ENCODE results near the gene KRT86.

Gene KRT86

GRCh38 chr12:52246720-52247621 is 27.5 kb upstream of the KRT86 start:
- no peaks in the 10 kb centered on the region for H3K9me3 Mint-ChIP-seq
- H3K4me3 Mint-ChIP-seq: no peak overlapping the region
- no peaks in the 10 kb centered on the region for H3K36me3 Mint-ChIP-seq (ENCODE audit: low read depth)
- H3K4me1 Mint-ChIP-seq: peaks cover 48% of the 10 kb centered on the region
- TF ChIP-seq CTCF (IDR thresholded peaks at IDR 0.05; ENCODE audit: unreplicated experiment in 3 of 3): no peak
- H3K27ac Mint-ChIP-seq: peak overlapping the region; percentile 4 to 59 (median 45)
- peaks cover 71% of the 10 kb centered on the region for H3K27me3 Mint-ChIP-seq (ENCODE audit: low read depth)

GRCh38 chr12:52247622-52248540 is 26.6 kb upstream of the KRT86 start:
- Mint-ChIP-seq H3K27me3 (ENCODE audit: low read depth) (peaks cover 78% of the 10 kb centered on the region), H3K9me3 (no peaks in the 10 kb centered on the region), H3K36me3 (ENCODE audit: low read depth) (no peaks in the 10 kb centered on the region), H3K4me3 (no peak overlapping the region), H3K27ac (peak overlapping the region; percentile 4 to 59 (median 45)), H3K4me1 (peaks cover 48% of the 10 kb centered on the region)
- no peak for TF ChIP-seq CTCF (IDR thresholded peaks at IDR 0.05; ENCODE audit: unreplicated experiment in 3 of 3)

- TF ChIP-seq CTCF (IDR thresholded peaks at IDR 0.05; ENCODE audit: unreplicated experiment in 3 of 3): no peak
- H3K4me3 Mint-ChIP-seq: no peak overlapping the region
- no peaks in the 10 kb centered on the region for H3K36me3 Mint-ChIP-seq (ENCODE audit: low read depth)
- H3K9me3 Mint-ChIP-seq: no peaks in the 10 kb centered on the region
- H3K27me3 Mint-ChIP-seq (ENCODE audit: low read depth): peaks cover 86% of the 10 kb centered on the region
- H3K4me1 Mint-ChIP-seq: peaks cover 42% of the 10 kb centered on the region
- H3K27ac Mint-ChIP-seq: no peak overlapping the region
Measured at GRCh38 chr12:52248541-52249461, 25.6 kb upstream of the KRT86 start.

- TF ChIP-seq CTCF (IDR thresholded peaks at IDR 0.05; ENCODE audit: unreplicated experiment in 3 of 3): no peak
- H3K36me3 Mint-ChIP-seq (ENCODE audit: low read depth): no peaks in the 10 kb centered on the region
- no peaks in the 10 kb centered on the region for H3K9me3 Mint-ChIP-seq
- peaks cover 89% of the 10 kb centered on the region for H3K27me3 Mint-ChIP-seq (ENCODE audit: low read depth)
- H3K27ac Mint-ChIP-seq: no peak overlapping the region
- no peak overlapping the region for H3K4me3 Mint-ChIP-seq
- peaks cover 34% of the 10 kb centered on the region for H3K4me1 Mint-ChIP-seq
Measured at GRCh38 chr12:52249511-52250047, 24.9 kb upstream of the KRT86 start.
